Measurements from ENCODE around the gene KCNE2.

Gene KCNE2

GRCh38 chr21:34363733-34364132 is at the start of gene KCNE2:
KCNE2 (plus strand) TSS chr21:34364006; CDS start chr21:34370479, 6,473 bp downstream.
- no peak for DNase-seq (ENCODE audit: low read depth in 1 of 2, low spot score in 1 of 2)

- no peak for DNase-seq (ENCODE audit: low read depth in 1 of 2, low spot score in 1 of 2)
Observed at GRCh38 chr21:34319585-34319984, 44.2 kb upstream of the KCNE2 start.

GRCh38 chr21:34320011-34320410 is 43.8 kb upstream of the KCNE2 start:
- no peak for DNase-seq (ENCODE audit: low read depth in 1 of 2, low spot score in 1 of 2)

GRCh38 chr21:34330055-34330454 is 33.8 kb upstream of the KCNE2 start:
- no peak for DNase-seq (ENCODE audit: low read depth in 1 of 2, low spot score in 1 of 2)

GRCh38 chr21:34331726-34332125 is 32.1 kb upstream of the KCNE2 start:
- no peak for DNase-seq (ENCODE audit: low read depth in 1 of 2, low spot score in 1 of 2)

- DNase-seq (ENCODE audit: low read depth in 1 of 2, low spot score in 1 of 2), result no peak
Observed at GRCh38 chr21:34332347-34332746, 31.5 kb upstream of the KCNE2 start.

- no peak for DNase-seq (ENCODE audit: low read depth in 1 of 2, low spot score in 1 of 2)
Observed at GRCh38 chr21:34333121-34333739, 30.6 kb upstream of the KCNE2 start.

- DNase-seq (ENCODE audit: low read depth in 1 of 2, low spot score in 1 of 2), result no peak
Observed at GRCh38 chr21:34335316-34335715, 28.5 kb upstream of the KCNE2 start.

GRCh38 chr21:34336245-34336644 is 27.6 kb upstream of the KCNE2 start:
- no peak for DNase-seq (ENCODE audit: low read depth in 1 of 2, low spot score in 1 of 2)

GRCh38 chr21:34336756-34337391 is 26.9 kb upstream of the KCNE2 start:
- DNase-seq (ENCODE audit: low read depth in 1 of 2, low spot score in 1 of 2), result no peak

- no peak for DNase-seq (ENCODE audit: low read depth in 1 of 2, low spot score in 1 of 2)
Observed at GRCh38 chr21:34337741-34338140, 26.1 kb upstream of the KCNE2 start.

GRCh38 chr21:34338226-34338625 is 25.6 kb upstream of the KCNE2 start:
- DNase-seq (ENCODE audit: low read depth in 1 of 2, low spot score in 1 of 2), result no peak

GRCh38 chr21:34340061-34340460 is 23.7 kb upstream of the KCNE2 start:
- DNase-seq (ENCODE audit: low read depth in 1 of 2, low spot score in 1 of 2), result no peak

GRCh38 chr21:34342476-34342875 is 21.3 kb upstream of the KCNE2 start:
- no peak for DNase-seq (ENCODE audit: low read depth in 1 of 2, low spot score in 1 of 2)

- DNase-seq (ENCODE audit: low read depth in 1 of 2, low spot score in 1 of 2), result no peak
Observed at GRCh38 chr21:34343347-34343746, 20.5 kb upstream of the KCNE2 start.

GRCh38 chr21:34343838-34344381 is 19.9 kb upstream of the KCNE2 start:
- no peak for DNase-seq (ENCODE audit: low read depth in 1 of 2, low spot score in 1 of 2)

- no peak for DNase-seq (ENCODE audit: low read depth in 1 of 2, low spot score in 1 of 2)
Observed at GRCh38 chr21:34344584-34344983, 19.2 kb upstream of the KCNE2 start.

GRCh38 chr21:34345091-34345871 is 18.5 kb upstream of the KCNE2 start:
- DNase-seq (ENCODE audit: low read depth in 1 of 2, low spot score in 1 of 2), result no peak

GRCh38 chr21:34345892-34346291 is 17.9 kb upstream of the KCNE2 start:
- no peak for DNase-seq (ENCODE audit: low read depth in 1 of 2, low spot score in 1 of 2)

GRCh38 chr21:34348890-34349519 is 14.8 kb upstream of the KCNE2 start:
- no peak for DNase-seq (ENCODE audit: low read depth in 1 of 2, low spot score in 1 of 2)

GRCh38 chr21:34351786-34352241 is 12.0 kb upstream of the KCNE2 start:
- DNase-seq (ENCODE audit: low read depth in 1 of 2, low spot score in 1 of 2), result no peak
